ENCODE data around the gene SALL3. TPM values are rescaled to one million over a fixed set of nuclear protein-coding genes. Genes with fewer than 3 reads are reported as not detected.

Gene SALL3
- polyA plus RNA-seq, 1 donor = under 0.01 TPM

DNA sequence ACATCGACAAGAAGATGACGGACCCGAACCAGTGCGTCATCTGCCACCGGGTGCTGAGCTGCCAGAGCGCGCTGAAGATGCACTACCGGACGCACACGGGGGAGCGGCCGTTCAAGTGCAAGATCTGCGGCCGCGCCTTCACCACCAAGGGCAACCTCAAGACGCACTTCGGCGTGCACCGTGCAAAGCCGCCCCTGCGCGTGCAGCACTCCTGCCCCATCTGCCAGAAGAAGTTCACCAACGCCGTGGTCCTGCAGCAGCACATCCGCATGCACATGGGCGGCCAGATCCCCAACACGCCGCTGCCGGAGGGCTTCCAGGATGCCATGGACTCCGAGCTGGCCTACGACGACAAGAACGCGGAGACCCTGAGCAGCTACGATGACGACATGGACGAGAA lies 14.4 kb downstream of the SALL3 start:
- Histone ChIP-seq H3K27me3 (ENCODE audit: control insufficient read depth, insufficient read depth, low read length) (peaks cover 16% of the 10 kb centered on the region), H3K9me3 (ENCODE audit: control insufficient read depth, low read depth, low read length) (peaks cover 30% of the 10 kb centered on the region), H3K4me3 (ENCODE audit: low read length) (no peak overlapping the region), H3K4me1 (ENCODE audit: control insufficient read depth, insufficient read depth, low read length) (no peaks in the 10 kb centered on the region), H3K27ac (ENCODE audit: low read length) (no peak overlapping the region), H3K36me3 (ENCODE audit: control insufficient read depth, insufficient read depth, low read length) (no peaks in the 10 kb centered on the region)
- WGBS (ENCODE audit: insufficient coverage, low lambda C conversion rate) = no CpG with 5 or more reads among the region's 37 CpGs
- no peak for DNase-seq

GRCh38 chr18:78994531-78994930 lies 14.9 kb downstream of the SALL3 start:
- H3K36me3 ChIP-seq (ENCODE audit: control insufficient read depth, insufficient read depth, low read length) = no peaks in the 10 kb centered on the region
- no CpG with 5 or more reads among the region's 38 CpGs for WGBS (ENCODE audit: insufficient coverage, low lambda C conversion rate)
- H3K27me3 ChIP-seq (ENCODE audit: control insufficient read depth, insufficient read depth, low read length) = peaks cover 15% of the 10 kb centered on the region
- H3K4me1 ChIP-seq (ENCODE audit: control insufficient read depth, insufficient read depth, low read length) = no peaks in the 10 kb centered on the region
- H3K27ac ChIP-seq (ENCODE audit: low read length) = no peak overlapping the region
- H3K4me3 ChIP-seq (ENCODE audit: low read length) = no peak overlapping the region
- no peak for DNase-seq
- H3K9me3 ChIP-seq (ENCODE audit: control insufficient read depth, low read depth, low read length) = peaks cover 30% of the 10 kb centered on the region

GRCh38 chr18:78994977-78995582 lies 15.5 kb downstream of the SALL3 start:
- WGBS (ENCODE audit: insufficient coverage, low lambda C conversion rate) = no CpG with 5 or more reads among the region's 44 CpGs
- Histone ChIP-seq H3K9me3 (ENCODE audit: control insufficient read depth, low read depth, low read length) (peaks cover 30% of the 10 kb centered on the region), H3K27me3 (ENCODE audit: control insufficient read depth, insufficient read depth, low read length) (peaks cover 14% of the 10 kb centered on the region), H3K4me3 (ENCODE audit: low read length) (no peak overlapping the region), H3K27ac (ENCODE audit: low read length) (no peak overlapping the region), H3K36me3 (ENCODE audit: control insufficient read depth, insufficient read depth, low read length) (no peaks in the 10 kb centered on the region), H3K4me1 (ENCODE audit: control insufficient read depth, insufficient read depth, low read length) (no peaks in the 10 kb centered on the region)
- no peak for DNase-seq

DNA sequence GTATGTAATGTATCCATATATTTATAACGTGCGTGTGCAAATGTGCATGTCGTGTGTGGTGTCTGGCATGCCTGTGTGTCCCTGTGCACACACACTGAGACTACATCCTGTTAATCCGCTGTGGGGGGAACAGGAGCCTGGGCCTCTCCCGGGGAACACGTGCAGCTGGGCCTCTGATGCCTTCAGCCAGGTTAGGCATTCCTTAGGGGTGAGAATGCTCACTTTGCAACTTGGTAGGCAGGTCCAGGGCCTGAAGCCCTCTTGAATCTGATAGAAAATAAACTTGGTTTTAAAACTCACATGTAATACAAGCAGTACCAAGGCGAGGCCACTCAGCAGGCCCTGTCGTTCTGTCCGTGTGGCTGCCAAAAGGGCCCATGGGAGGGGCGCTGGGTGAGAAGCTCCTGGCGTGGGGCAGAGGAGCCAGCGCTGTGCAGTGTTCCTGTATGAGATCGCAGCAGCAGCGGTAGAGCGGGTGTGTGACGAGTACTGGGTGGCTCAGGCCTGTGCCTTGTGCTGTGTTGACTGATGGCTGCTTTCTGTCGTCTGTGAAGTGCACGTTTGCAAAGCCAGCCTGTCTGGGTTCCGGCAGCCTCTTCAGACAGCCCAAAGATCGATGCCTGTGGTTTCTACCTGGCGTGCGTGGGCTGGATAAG lies 16.2 kb downstream of the SALL3 start:
- H3K27me3 ChIP-seq (ENCODE audit: control insufficient read depth, insufficient read depth, low read length) = peaks cover 10% of the 10 kb centered on the region
- DNase-seq = no peak
- H3K9me3 ChIP-seq (ENCODE audit: control insufficient read depth, low read depth, low read length) = peaks cover 30% of the 10 kb centered on the region
- no peaks in the 10 kb centered on the region for H3K4me1 ChIP-seq (ENCODE audit: control insufficient read depth, insufficient read depth, low read length)
- no peak overlapping the region for H3K27ac ChIP-seq (ENCODE audit: low read length)
- WGBS (ENCODE audit: insufficient coverage, low lambda C conversion rate) = no CpG with 5 or more reads among the region's 22 CpGs
- no peaks in the 10 kb centered on the region for H3K36me3 ChIP-seq (ENCODE audit: control insufficient read depth, insufficient read depth, low read length)
- no peak overlapping the region for H3K4me3 ChIP-seq (ENCODE audit: low read length)

DNA sequence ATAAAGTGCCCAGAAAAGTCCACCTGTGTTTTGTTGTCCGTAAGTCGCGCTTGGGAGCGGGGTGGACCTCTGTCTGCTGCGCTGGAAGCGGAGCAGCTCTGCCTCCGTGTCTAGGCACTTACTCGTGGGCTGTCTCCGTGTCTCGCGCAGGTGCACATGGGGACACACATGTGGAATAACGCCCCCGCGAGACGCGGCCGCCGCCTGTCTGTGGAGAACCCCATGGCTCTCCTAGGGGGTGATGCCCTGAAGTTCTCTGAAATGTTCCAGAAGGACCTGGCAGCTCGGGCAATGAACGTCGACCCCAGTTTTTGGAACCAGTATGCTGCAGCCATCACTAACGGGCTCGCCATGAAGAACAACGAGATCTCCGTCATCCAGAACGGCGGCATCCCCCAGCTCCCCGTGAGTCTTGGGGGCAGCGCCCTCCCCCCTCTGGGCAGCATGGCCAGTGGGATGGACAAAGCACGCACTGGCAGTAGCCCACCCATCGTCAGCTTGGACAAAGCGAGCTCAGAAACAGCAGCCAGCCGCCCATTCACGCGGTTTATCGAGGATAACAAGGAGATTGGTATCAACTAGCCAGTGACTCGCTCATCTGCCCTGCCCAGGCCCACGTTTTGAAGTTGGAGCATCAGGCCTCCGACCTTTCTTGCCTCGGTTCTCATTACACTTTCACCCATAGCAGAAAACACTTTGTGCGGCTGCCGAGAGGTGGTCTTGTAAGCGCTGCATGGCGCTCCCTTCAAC lies 17.3 kb downstream of the SALL3 start:
- Histone ChIP-seq H3K36me3 (ENCODE audit: control insufficient read depth, insufficient read depth, low read length) (no peaks in the 10 kb centered on the region), H3K27ac (ENCODE audit: low read length) (no peak overlapping the region), H3K27me3 (ENCODE audit: control insufficient read depth, insufficient read depth, low read length) (peaks cover 9% of the 10 kb centered on the region), H3K4me3 (ENCODE audit: low read length) (no peak overlapping the region), H3K4me1 (ENCODE audit: control insufficient read depth, insufficient read depth, low read length) (no peaks in the 10 kb centered on the region), H3K9me3 (ENCODE audit: control insufficient read depth, low read depth, low read length) (peaks cover 29% of the 10 kb centered on the region)
- WGBS (ENCODE audit: insufficient coverage, low lambda C conversion rate) = no CpG with 5 or more reads among the region's 44 CpGs
- DNase-seq = no peak

GRCh38 chr18:78998371-78999071 lies 18.9 kb downstream of the SALL3 start:
- no peak overlapping the region for H3K27ac ChIP-seq (ENCODE audit: low read length)
- H3K9me3 ChIP-seq (ENCODE audit: control insufficient read depth, low read depth, low read length) = peaks cover 20% of the 10 kb centered on the region
- no peaks in the 10 kb centered on the region for H3K4me1 ChIP-seq (ENCODE audit: control insufficient read depth, insufficient read depth, low read length)
- no CpG with 5 or more reads among the region's 18 CpGs for WGBS (ENCODE audit: insufficient coverage, low lambda C conversion rate)
- no peak overlapping the region for H3K4me3 ChIP-seq (ENCODE audit: low read length)
- H3K27me3 ChIP-seq (ENCODE audit: control insufficient read depth, insufficient read depth, low read length) = peaks cover 9% of the 10 kb centered on the region
- H3K36me3 ChIP-seq (ENCODE audit: control insufficient read depth, insufficient read depth, low read length) = no peaks in the 10 kb centered on the region
- DNase-seq = no peak

DNA sequence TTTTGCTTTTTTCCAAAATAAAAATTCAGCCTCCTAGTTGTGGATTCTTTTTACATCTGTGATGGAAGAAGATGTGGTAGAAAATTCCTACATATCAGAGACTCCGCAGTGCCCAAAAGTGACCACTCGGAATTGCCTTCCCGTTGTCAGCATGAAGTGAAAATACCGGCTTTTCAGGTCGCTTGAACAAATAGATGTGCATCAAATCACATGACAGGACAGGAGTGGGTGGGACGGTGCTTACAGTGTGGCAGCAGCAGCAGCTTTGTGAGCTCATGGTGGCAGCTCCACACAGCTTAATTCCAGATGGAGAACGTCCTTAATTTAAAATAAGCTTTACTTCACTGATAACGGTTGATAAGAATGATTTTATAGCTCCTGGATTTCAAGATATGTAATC lies 20.3 kb downstream of the SALL3 start:
- DNase-seq = no peak
- no peak overlapping the region for H3K4me3 ChIP-seq (ENCODE audit: low read length)
- no CpG with 5 or more reads among the region's 8 CpGs for WGBS (ENCODE audit: insufficient coverage, low lambda C conversion rate)
- no peaks in the 10 kb centered on the region for H3K4me1 ChIP-seq (ENCODE audit: control insufficient read depth, insufficient read depth, low read length)
- H3K27me3 ChIP-seq (ENCODE audit: control insufficient read depth, insufficient read depth, low read length) = peaks cover 11% of the 10 kb centered on the region
- no peaks in the 10 kb centered on the region for H3K36me3 ChIP-seq (ENCODE audit: control insufficient read depth, insufficient read depth, low read length)
- peaks cover 6% of the 10 kb centered on the region for H3K9me3 ChIP-seq (ENCODE audit: control insufficient read depth, low read depth, low read length)
- no peak overlapping the region for H3K27ac ChIP-seq (ENCODE audit: low read length)

DNA sequence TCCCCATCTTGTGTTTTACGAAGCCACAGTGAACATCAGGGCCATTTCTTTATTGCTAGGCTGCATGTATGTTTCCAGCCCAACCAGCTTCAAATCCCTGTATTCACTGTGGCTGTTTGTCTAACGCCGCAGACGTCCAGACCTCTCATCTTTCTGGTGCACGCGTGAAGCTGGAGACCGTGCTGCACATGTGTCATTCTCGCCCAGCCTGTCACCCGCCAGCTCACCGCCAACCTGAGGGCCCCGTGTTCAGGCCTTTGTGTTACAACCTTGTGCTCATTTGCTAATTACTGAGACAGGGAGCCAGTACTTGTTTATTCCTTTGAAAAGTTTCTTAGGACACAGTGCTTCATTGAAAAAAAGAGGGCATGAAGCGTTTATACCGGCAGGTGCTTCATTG lies 21.4 kb downstream of the SALL3 start:
- Histone ChIP-seq H3K36me3 (ENCODE audit: control insufficient read depth, insufficient read depth, low read length) (no peaks in the 10 kb centered on the region), H3K27me3 (ENCODE audit: control insufficient read depth, insufficient read depth, low read length) (peaks cover 11% of the 10 kb centered on the region), H3K4me3 (ENCODE audit: low read length) (no peak overlapping the region), H3K27ac (ENCODE audit: low read length) (no peak overlapping the region), H3K4me1 (ENCODE audit: control insufficient read depth, insufficient read depth, low read length) (no peaks in the 10 kb centered on the region), H3K9me3 (ENCODE audit: control insufficient read depth, low read depth, low read length) (peaks cover 5% of the 10 kb centered on the region)
- WGBS (ENCODE audit: insufficient coverage, low lambda C conversion rate) = 92% methylated on average over 2 of the region's 13 CpGs
- no peak for DNase-seq

DNA sequence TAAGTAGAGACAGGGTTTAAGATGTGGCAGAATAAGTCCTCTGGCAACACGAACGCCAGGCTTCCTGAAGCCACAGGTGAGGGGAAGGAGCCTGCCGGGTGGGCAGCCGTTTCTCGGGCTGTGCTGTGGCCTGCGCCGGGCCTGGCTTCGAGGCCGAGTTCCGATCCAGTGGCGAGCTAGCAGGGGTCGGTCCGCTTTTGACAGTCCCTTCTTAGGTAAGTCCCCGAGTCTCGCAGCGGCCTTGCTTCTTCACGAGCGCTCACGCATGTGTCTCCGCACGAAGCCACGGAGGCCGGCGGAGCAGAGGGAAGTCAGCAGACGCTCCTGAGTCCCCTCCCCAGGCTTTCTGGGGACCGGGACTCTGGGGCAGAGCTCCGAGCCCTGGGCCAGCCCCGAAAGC lies 26.0 kb downstream of the SALL3 start:
- WGBS (ENCODE audit: insufficient coverage, low lambda C conversion rate) = no CpG with 5 or more reads among the region's 28 CpGs
- no peak for DNase-seq
- H3K4me3 ChIP-seq (ENCODE audit: low read length) = no peak overlapping the region
- H3K4me1 ChIP-seq (ENCODE audit: control insufficient read depth, insufficient read depth, low read length) = no peaks in the 10 kb centered on the region
- H3K27me3 ChIP-seq (ENCODE audit: control insufficient read depth, insufficient read depth, low read length) = peaks cover 7% of the 10 kb centered on the region
- peaks cover 23% of the 10 kb centered on the region for H3K9me3 ChIP-seq (ENCODE audit: control insufficient read depth, low read depth, low read length)
- no peaks in the 10 kb centered on the region for H3K36me3 ChIP-seq (ENCODE audit: control insufficient read depth, insufficient read depth, low read length)
- H3K27ac ChIP-seq (ENCODE audit: low read length) = no peak overlapping the region

- Histone ChIP-seq H3K36me3 (ENCODE audit: control insufficient read depth, insufficient read depth, low read length) (no peaks in the 10 kb centered on the region), H3K4me1 (ENCODE audit: control insufficient read depth, insufficient read depth, low read length) (no peaks in the 10 kb centered on the region), H3K27ac (ENCODE audit: low read length) (no peak overlapping the region), H3K4me3 (ENCODE audit: low read length) (no peak overlapping the region), H3K27me3 (ENCODE audit: control insufficient read depth, insufficient read depth, low read length) (peaks cover 2% of the 10 kb centered on the region), H3K9me3 (ENCODE audit: control insufficient read depth, low read depth, low read length) (peaks cover 23% of the 10 kb centered on the region)
- DNase-seq = no peak
- WGBS (ENCODE audit: insufficient coverage, low lambda C conversion rate) = no CpG with 5 or more reads among the region's 67 CpGs
Observed at GRCh38 chr18:79006106-79006795, 26.6 kb downstream of the SALL3 start.
